GM18873 (cell line): ENCODE data around the gene ATG13.
A peak's percentile ranks its signal among the peaks of the same experiment; 100 is the strongest.
"Not testable (repeated sequence)": the region's sequence is repeated elsewhere in the genome, so short reads cannot be mapped to it uniquely, and the experiment has no call there.

Source experiments
- ATAC-seq: cut with Tn5 transposase; IDR thresholded peaks from one replicate; pipeline ENCODE4 v1.9.1; 2021; ENCODE audit warnings: mild to moderate bottlenecking, moderate library complexity, moderate number of reproducible peaks; ENCODE audit not compliant: unreplicated experiment, low FRiP score

Gene ATG13

DNA sequence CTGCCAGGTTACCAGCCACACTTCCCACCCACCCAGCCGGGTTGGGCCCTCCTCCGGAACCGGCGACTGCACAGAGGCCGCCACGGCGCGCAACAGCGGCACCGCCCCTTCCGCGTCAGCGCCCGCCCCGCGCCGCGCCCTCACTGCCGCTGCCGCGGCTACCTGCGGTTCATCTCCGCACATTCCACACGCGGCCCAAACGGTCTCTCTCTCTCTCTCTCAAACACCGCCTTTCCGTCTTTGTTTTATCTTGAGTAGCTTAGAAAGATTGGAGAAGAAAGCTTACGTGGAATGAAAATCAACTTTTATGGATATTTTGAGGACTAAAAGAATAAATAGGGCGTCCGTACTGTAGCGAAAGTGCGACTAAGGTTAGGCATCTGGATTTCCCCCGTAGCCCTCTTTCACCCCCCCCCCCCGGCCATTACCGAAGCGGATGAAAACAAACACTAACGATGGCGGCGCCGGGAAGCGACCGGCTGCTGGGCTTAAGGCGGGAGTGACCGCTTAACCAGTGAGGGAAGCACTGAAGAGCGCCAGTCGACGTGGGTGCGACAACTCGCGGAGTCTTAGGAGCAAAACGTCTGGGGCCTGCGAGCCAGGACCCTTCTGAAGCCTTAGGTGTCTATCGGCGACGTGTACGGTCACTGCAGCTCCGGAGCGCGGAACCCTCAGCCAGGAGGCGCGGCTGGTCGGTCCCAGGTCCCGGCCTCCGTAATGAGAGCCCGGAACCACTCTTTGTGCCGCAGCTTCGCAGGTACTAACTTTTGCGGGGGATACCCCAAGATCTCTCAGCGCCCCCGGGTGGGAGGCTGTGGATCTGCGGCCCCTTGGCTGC lies at the start of gene ATG13, which contains the start of gene HARBI1:
Gene ATG13, plus strand, starts transcription at position 420 of the 838 bp plus-strand sequence. CDS start 26,739 bp downstream, outside the sequence.
Gene HARBI1, minus strand, starts transcription at position 94 of the 838 bp plus-strand sequence. CDS start 990 bp downstream, outside the sequence.
- peak; percentile 76 for ATAC-seq

DNA sequence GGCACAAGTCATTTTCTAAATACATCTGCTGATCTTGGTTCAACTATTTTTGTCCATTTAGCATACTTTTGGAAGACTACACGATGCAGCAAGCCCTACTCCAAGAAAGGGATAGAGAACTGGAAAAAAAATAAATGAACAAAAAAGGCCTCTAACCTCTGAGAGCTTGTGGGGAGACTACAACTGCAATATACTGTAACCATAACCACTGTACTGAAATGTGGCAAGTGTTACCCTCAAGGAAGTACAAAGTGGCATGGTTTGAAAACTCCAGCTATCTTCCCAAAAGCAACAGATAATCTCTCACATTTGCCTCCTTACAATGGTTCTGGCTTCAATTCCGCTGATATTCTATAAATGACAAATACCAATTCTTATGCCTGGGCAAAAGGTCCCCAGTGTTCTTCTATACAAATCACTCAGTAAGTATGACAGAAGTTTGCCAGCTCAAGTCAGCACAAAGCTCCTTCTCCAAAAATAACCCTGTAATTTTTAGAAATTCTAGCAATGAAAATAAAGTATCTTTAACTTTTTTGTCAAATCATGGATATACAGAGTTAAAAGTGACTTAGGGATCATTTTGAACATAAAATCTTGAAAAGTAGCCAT lies 46.5 kb upstream of the ATG13 start:
- no peak for ATAC-seq

- no peak for ATAC-seq
Observed at GRCh38 chr11:46574656-46575055, 42.7 kb upstream of the ATG13 start.

- ATAC-seq = no peak
Observed at GRCh38 chr11:46577058-46577457, 40.3 kb upstream of the ATG13 start.

- no peak for ATAC-seq
Observed at GRCh38 chr11:46582588-46582987, 34.8 kb upstream of the ATG13 start.

GRCh38 chr11:46583513-46583912 lies 33.8 kb upstream of the ATG13 start:
- ATAC-seq = not testable (repeated sequence)

DNA sequence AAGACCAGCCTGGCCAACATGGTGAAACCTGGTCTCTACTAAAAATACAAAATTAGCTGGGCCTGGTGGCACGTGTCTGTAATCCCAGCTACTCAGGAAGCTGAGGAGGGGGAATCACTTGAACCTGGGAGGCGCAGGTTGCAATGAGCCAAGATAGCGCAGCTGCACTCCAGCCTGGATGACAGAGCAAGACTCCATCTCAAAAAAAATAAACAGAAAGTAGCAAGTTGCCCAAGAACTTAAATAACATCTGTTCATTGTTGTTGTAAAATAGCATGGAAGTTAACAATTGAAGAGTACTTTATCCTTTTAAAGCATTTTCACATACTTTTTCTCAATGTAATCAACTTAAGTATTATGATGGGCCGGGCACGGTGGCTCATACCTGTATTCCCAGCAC lies 29.2 kb upstream of the ATG13 start:
- ATAC-seq = no peak

- ATAC-seq = no peak
Observed at GRCh38 chr11:46588915-46589314, 28.4 kb upstream of the ATG13 start.

DNA sequence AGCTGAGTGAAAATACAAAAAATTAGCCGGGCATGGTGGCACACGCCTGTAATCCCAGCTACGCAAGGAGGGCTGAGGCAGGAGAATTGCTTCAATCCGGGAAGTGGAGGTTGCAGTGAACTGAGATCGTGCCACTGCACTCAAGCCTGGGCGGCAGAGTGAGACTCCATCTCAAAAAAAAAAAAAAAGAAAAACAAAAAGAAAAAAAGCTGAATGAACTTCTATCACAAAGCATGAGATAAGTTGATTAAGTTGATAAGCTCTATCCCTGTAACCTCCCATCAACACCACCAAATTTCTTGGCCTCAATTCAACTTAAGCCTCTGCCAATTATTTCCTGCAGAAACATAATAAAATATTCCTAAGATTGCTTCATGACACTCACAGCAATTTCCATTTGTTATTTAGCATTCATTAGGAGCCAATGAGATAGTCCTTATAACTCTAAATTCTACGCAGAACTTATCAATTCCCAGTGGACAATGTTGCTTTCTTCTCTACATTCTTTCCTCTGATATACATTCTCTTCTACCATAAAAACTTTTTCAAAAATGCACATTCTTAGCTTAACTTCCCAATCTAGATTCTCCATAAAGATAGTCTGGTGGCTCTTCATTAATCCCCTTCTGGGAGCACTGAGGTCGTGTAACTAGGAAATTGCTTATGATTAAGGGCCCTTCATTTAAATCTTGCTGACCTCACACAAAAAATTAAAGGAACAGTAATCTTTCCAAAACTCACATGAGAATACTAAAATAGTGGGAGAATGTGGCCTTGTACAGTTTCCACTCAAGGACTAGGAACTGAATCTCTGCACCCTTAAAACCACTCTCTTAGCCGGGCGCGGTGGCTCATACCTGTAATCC lies 26.4 kb upstream of the ATG13 start:
- no peak for ATAC-seq

- peak; percentile 63 for ATAC-seq
Observed at GRCh38 chr11:46593550-46594373, 23.6 kb upstream of the ATG13 start, which contains the start of gene AMBRA1. Gene AMBRA1 (minus strand): TSS chr11:46594023. CDS start chr11:46548380, 45,643 bp downstream.

- ATAC-seq = no peak
Observed at GRCh38 chr11:46594374-46594700, 23.0 kb upstream of the ATG13 start.

GRCh38 chr11:46594785-46595184 lies 22.6 kb upstream of the ATG13 start:
- no peak for ATAC-seq

- ATAC-seq = no peak
Observed at GRCh38 chr11:46597155-46597554, 20.2 kb upstream of the ATG13 start.

- ATAC-seq = no peak
Observed at GRCh38 chr11:46597609-46598219, 19.6 kb upstream of the ATG13 start.

GRCh38 chr11:46599340-46600193 lies 17.8 kb upstream of the ATG13 start:
- ATAC-seq = no peak

DNA sequence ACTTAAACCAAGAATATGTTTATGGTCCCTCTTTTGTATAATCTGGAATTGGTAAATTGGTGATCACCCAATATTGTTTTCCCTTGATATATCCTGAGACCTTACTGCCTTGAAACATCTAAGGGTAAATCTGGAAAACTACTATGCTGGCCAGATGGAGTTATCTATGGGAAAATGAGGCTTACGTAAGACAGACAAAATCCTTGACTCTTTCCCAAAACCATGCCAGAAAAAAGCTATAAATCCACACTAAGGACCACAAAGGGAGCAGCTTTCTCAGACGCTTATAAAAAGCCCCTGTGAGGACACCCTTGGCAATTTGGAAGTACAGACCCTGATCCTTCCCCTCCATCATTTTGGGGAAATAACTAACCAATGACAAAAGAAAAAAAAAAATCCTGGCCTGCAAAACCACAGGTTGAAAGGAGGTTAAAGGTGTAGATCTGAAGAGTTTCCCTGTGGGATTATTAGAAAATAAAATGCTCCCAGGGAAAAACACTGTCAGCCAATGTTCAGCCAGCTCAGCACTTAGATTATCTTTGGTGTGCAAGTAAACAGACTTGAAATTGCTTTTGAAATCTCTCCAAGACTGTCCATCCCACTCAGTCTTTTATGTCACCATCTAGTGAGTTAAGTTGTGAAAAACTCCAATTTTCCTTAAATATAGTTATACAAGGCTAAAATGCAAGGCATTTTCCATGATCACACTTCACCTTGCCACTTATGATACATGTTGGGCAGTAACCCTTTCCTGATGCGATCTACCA lies 17.0 kb upstream of the ATG13 start:
- no peak for ATAC-seq

- no peak for ATAC-seq
Observed at GRCh38 chr11:46601129-46601528, 16.2 kb upstream of the ATG13 start.
